NCI-H1694 (cell line): Measurements from ENCODE around the gene SHTN1.

Source experiments
- DNase-seq: peaks from one replicate; lab custom pipeline; 2025; lab: John Stamatoyannopoulos, UW

The SHTN1 gene

DNA sequence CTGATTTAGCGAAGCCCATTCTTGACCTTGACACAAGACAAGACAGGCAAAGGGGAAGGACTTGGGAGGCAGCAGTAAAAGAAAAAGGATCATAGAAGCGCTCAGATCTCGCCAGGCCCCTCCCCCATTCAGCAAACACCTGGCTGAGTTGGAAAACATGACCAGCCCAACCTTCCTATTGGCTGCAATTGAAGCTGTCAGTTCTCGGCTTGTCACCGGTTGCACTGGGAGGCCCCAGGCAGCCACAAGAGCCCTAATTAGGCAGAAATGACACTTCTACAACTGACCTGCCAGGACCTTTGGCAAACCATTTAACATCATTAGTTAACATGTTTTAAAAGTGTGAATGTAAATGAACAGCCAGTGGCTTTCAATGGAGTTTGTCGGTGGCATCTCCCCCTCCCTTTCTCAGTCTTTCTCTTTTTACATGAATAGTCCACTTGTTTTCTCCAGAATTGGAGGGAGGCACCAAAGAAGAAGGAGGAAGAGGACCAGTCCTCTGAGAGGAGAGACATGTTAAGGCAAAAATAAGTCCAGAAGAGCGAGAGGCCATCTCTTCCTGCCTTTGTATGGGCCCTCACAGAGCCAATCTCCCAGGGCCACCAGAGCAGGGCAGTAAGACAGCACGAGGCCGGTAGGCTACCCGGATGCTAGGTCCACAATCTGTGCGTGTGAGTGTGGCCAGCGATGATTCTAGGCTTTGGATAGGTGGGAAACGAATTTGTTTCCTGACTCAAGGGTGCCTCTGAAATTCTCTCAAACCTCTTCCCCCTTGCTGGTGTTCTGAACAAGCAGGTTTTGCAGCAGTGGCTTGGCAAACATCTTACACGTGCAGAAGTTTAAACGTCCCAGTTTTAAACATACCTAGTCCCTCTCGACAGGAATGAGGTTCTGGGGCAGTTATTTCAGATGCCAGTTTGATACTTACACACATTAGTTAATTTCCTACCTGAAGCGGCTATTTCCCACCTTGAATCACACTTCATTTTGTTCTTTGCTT is 170.7 kb downstream of the SHTN1 start:
- DNase-seq, result no peak

DNA sequence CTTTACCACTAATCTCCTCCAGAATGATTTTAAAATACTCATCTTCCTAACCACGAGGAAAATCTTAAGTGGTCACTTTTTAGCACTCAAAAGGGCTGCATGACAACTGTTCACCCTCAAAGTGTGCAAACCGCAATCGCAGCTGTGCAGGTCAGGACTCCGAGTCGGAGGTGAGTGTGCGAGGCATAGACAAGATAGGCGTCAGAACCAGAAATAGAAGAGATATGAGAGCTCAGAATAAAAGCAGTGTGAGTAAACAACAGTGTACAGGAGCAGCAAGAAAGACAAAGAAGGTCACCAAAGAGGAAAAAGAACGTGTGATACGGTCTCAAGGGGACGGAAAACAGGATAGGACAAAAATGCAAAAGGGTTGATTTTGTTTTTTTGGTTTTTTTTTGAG is 173.2 kb downstream of the SHTN1 start:
- no peak for DNase-seq
